Measurements from ENCODE around the gene APOC4.
"Not testable (repeated sequence)": the region's sequence is repeated elsewhere in the genome, so short reads cannot be mapped to it uniquely, and the experiment has no call there.

The APOC4 gene

DNA sequence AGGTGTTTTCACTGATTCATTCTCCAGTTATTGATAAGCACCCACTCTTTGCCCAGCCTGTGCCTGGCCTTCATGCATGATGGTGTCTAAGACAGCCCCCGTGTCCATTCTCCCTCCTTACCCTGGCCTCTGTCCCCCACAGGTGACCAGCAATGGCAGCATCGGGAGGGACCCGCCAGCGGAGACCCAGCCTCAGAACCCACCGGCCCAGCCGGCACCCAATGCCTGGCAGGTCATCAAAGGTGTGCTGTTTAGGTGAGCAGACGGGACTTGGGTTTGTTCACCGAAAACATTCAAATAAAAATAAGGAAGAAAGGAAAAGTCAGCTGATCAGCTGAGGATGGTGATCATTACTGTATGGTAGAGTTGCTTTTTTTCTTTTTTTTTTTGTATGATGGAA is 19.8 kb downstream of the APOC4 start:
- TF ChIP-seq, protein P1, sequence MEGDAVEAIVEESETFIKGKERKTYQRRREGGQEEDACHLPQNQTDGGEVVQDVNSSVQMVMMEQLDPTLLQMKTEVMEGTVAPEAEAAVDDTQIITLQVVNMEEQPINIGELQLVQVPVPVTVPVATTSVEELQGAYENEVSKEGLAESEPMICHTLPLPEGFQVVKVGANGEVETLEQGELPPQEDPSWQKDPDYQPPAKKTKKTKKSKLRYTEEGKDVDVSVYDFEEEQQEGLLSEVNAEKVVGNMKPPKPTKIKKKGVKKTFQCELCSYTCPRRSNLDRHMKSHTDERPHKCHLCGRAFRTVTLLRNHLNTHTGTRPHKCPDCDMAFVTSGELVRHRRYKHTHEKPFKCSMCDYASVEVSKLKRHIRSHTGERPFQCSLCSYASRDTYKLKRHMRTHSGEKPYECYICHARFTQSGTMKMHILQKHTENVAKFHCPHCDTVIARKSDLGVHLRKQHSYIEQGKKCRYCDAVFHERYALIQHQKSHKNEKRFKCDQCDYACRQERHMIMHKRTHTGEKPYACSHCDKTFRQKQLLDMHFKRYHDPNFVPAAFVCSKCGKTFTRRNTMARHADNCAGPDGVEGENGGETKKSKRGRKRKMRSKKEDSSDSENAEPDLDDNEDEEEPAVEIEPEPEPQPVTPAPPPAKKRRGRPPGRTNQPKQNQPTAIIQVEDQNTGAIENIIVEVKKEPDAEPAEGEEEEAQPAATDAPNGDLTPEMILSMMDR (IDR thresholded peaks at IDR 0.05; ENCODE audit: control insufficient read depth, extremely low read depth, insufficient read depth), result no peak
- no peak for DNase-seq (ENCODE audit: low read depth)
- no peak overlapping the region for H3K4me3 ChIP-seq (ENCODE audit: low read depth, low read length)

DNA sequence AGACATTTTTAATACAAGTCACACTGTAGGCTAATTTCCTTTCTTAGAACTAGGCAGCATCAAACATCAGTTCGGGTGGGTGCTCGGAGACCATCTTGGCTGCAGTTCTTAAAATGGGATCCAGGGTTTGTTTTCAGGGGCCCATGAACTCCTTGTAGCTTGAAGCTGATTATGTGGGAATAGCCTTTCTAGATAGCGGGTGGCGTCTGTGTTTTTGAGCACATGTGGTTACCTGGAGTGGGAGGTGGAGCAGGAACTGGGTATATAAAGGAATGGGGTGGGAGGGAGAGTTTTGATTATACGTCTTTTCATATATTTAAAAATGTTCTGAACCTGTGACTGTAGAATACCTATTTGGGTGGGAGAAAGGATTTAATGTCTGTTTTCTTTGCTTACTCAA is 26.1 kb downstream of the APOC4 start:
- DNase-seq (ENCODE audit: low read depth), result no peak
- no peak overlapping the region for H3K4me3 ChIP-seq (ENCODE audit: low read depth, low read length)
- TF ChIP-seq, protein P1 (IDR thresholded peaks at IDR 0.05; ENCODE audit: control insufficient read depth, extremely low read depth, insufficient read depth), result no peak

DNA sequence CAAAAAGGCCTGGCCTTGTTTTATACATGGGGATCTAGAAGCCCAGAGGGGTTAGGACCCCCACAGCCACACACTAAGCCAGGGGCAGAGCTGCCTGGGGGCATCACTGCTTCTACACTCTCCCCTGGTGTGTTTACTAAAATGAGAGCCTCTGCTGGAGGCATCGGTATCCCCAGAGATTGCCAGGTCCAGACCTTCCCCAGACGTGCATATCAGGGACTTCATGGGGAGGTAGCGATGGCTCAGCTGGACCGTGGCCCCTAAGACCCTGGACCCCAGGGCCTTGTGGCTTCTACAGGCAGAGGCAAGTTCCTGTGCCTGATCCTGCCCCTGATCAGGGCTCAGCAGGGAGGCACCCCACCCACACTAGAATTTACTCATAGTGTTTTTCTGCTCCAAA is 26.6 kb downstream of the APOC4 start:
- H3K4me3 ChIP-seq (ENCODE audit: low read depth, low read length), result no peak overlapping the region
- TF ChIP-seq, protein P1 (IDR thresholded peaks at IDR 0.05; ENCODE audit: control insufficient read depth, extremely low read depth, insufficient read depth), result no peak
- DNase-seq (ENCODE audit: low read depth), result no peak

DNA sequence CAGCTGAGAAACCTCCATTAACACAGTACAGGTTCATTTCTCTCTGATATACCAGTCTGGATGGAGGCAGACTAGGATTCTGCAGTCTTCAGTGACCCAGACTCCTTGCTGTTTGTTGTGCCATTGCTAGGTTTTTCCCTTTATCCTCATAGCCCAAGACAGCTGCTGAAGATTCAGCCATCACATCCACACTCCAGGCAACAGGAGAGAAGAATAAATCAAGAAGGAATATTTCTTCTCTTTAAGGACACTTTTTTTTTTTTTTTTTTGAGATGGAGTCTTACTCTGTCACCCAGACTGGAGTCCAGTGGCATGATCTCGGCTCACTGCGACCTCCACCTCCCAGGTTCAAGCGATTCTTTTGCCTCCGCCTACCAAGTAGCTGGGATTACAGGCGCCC is 27.4 kb downstream of the APOC4 start:
- DNase-seq (ENCODE audit: low read depth), result no peak
- TF ChIP-seq, protein P1 (IDR thresholded peaks at IDR 0.05; ENCODE audit: control insufficient read depth, extremely low read depth, insufficient read depth), result no peak
- no peak overlapping the region for H3K4me3 ChIP-seq (ENCODE audit: low read depth, low read length)

DNA sequence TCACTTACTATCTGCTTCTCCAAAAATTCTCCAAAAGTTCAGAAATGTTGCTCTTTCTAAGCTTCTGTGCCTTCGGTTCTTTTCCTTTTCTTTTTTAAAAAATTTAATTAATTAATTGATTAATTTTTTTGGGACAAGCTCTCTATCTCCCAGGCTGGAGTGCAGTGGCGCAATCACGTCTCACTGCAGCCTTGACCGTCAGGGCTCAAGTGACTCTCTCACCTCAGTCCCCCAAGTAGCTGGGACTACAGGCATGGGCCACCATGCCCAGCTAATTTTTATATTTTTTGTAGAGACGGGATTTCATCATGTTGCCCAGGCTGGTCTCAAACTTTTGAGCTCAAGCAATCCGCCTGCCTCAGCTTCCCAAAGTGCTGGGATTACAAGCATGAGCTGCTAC is 29.4 kb downstream of the APOC4 start:
- H3K4me3 ChIP-seq (ENCODE audit: low read depth, low read length); DNase-seq (ENCODE audit: low read depth): not testable (repeated sequence)

DNA sequence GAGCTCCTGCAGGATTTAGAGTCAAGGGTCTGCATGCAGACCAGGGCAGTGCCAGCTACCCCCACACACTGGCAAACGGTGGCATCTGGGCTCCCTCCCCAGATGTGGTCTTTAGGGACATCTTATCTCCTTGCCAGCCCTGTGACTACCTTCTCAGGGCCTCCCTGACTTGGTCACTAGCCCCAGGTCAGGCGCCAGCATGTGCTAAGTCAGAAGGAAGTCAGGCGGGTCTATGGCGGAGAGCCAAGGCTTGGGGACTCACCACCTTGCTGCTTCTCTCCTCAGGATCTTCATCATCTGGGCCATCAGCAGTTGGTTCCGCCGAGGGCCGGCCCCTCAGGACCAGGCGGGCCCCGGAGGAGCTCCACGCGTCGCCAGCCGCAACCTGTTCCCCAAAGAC is 30.8 kb downstream of the APOC4 start:
- no peak overlapping the region for H3K4me3 ChIP-seq (ENCODE audit: low read depth, low read length)
- TF ChIP-seq, protein P1 (IDR thresholded peaks at IDR 0.05; ENCODE audit: control insufficient read depth, extremely low read depth, insufficient read depth), result no peak
- no peak for DNase-seq (ENCODE audit: low read depth)

DNA sequence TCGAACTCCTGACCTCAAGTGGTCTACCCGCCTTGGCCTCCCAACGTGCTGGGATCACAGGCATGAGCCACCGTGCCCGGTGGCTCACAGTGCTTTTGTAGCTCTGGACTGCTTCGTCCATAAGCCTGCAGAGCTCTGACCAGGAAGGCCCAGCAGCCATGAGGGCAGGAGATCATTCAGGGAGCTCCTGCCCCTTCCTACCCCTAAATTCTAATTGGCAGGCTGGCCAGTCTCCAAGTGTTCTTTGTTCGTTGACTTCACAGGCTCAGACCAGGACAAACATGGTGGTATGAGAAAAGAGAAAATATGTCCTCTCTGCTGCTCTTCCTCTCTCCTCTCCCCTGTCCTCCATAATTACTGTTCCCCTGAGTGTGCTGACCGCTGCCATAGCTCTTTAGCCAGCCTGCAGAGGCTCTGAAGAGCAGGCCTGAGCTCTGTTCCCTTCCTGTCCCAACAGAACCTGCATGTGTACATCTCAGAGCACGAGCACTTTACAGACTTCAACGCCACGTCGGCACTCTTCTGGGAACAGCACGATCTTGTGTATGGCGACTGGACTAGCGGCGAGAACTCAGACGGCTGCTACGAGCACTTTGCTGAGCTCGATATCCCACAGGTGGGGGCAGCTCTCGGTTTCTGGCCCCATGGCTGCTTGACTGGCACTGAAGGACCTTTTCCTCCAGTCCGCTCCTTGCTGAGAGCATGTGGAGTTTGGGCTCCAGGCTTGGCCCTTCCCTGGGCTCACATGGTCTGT is 32.1 kb downstream of the APOC4 start:
- no peak for DNase-seq (ENCODE audit: low read depth)
- no peak overlapping the region for H3K4me3 ChIP-seq (ENCODE audit: low read depth, low read length)
- TF ChIP-seq, protein P1 (IDR thresholded peaks at IDR 0.05; ENCODE audit: control insufficient read depth, extremely low read depth, insufficient read depth), result no peak

Data from LNCaP clone FGC (cell line).